ENCODE data around the gene IMPA2. TPM values are rescaled to one million over a fixed set of nuclear protein-coding genes. Genes with fewer than 3 reads are reported as not detected.
"Not testable (repeated sequence)": the region's sequence is repeated elsewhere in the genome, so short reads cannot be mapped to it uniquely, and the experiment has no call there.

IMPA2 gene
- total RNA-seq, 1 donor from 2014 or later: 10.9 TPM

DNA sequence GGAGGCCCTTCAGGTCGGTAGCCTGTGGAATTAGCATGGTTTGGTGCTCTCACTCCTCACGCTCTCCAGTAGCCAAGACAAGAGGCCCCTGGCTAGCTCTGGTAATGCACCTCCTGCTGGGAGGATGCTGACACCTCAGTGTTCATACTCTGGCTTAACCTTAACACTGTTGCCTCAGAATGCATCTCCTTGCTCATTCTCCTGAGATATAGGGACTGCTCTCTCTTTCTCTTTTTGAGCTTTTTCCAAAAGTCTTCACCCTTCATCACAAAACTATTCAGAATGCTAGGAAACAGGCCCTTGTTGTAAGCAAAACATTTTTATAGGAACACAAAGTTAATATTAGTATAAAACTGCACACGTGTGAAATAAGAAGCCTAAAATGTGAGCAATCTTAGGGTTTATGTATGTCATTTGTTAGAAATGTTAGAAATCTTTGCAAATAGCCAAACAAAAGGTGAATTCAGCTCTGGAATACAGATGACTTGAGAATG, 17.3 kb upstream of the IMPA2 start:
- Mint-ChIP-seq H3K4me1 (ENCODE audit: low read depth) (peaks cover 19% of the 10 kb centered on the region), H3K27me3 (ENCODE audit: low read depth) (no peaks in the 10 kb centered on the region), H3K4me3 (ENCODE audit: unreplicated experiment) (no peak overlapping the region), H3K36me3 (ENCODE audit: low read depth) (no peaks in the 10 kb centered on the region), H3K9me3 (ENCODE audit: low read depth) (no peaks in the 10 kb centered on the region), H3K27ac (ENCODE audit: unreplicated experiment) (peak overlapping the region; percentile 76)
- DNase-seq (ENCODE audit: low spot score): no peak
- TF ChIP-seq, protein P1, sequence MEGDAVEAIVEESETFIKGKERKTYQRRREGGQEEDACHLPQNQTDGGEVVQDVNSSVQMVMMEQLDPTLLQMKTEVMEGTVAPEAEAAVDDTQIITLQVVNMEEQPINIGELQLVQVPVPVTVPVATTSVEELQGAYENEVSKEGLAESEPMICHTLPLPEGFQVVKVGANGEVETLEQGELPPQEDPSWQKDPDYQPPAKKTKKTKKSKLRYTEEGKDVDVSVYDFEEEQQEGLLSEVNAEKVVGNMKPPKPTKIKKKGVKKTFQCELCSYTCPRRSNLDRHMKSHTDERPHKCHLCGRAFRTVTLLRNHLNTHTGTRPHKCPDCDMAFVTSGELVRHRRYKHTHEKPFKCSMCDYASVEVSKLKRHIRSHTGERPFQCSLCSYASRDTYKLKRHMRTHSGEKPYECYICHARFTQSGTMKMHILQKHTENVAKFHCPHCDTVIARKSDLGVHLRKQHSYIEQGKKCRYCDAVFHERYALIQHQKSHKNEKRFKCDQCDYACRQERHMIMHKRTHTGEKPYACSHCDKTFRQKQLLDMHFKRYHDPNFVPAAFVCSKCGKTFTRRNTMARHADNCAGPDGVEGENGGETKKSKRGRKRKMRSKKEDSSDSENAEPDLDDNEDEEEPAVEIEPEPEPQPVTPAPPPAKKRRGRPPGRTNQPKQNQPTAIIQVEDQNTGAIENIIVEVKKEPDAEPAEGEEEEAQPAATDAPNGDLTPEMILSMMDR (IDR thresholded peaks at IDR 0.05): peak; percentile 56

DNA sequence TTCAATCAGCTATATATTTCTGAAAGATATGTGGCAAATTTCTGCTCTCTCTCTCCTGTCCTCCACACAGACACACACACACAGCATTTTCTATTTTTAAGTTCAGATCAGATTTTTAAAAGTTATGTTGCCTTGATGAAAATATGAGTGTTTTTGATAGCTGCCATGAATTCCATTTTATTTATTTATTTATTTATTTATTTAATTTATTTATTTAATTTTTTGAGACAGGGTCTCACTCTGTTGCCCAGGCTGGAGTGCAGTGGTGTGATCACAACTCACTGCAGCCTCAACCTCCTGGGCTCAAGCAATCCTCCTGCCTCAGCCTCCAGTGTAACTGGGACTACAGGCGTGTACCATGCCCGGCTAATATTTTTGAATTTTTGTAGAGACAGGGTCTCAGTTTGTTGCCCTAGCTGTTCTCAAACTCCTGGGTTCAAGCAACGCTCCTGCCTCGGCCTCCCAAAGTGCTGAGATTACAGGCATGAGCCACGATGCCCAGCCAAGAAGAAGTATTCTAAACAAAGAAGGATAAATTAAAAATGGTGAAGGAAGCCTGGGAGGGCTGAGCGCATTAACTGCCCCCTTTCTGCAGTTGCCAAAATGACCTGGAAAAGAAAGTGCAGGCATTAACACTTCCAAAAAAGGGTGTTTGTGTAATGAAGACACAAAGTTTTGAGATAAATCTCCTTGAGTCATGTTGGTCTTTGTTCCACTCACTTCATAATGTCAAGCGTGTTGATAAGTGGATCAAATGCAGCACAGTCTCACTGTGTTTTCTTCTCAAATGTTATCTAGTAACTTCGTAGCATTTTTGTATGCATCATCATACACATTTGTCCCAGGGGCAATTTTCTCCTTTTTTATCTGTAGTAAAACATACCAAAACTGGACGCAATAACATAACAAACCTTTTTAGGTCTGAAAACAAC, 11.1 kb upstream of the IMPA2 start:
- no peaks in the 10 kb centered on the region for H3K4me1 Mint-ChIP-seq (ENCODE audit: low read depth)
- DNase-seq (ENCODE audit: low spot score): no peak
- TF ChIP-seq, protein P1 (IDR thresholded peaks at IDR 0.05): no peak
- H3K27ac Mint-ChIP-seq (ENCODE audit: unreplicated experiment): no peak overlapping the region
- no peaks in the 10 kb centered on the region for H3K9me3 Mint-ChIP-seq (ENCODE audit: low read depth)
- H3K36me3 Mint-ChIP-seq (ENCODE audit: low read depth): no peaks in the 10 kb centered on the region
- H3K4me3 Mint-ChIP-seq (ENCODE audit: unreplicated experiment): no peak overlapping the region
- no peaks in the 10 kb centered on the region for H3K27me3 Mint-ChIP-seq (ENCODE audit: low read depth)

DNA sequence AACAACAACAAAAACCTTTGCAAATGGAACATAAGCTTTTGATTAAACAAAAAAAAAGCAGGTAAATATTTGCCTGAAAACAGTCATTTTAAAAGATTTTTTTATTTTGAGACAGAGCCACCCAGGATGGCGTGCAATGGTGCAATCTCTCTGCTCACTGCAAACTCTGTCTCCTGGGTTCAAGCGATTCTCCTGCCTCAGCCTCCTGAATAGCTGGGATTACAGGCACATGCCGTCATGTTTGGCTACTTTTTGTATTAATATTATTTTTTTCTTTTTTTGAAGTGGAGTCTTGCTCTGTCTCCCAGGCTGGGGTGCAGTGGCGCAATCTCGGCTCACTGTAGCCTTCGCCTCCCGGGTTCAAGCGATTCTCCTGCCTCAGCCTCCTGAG, 10.5 kb upstream of the IMPA2 start:
- H3K27ac Mint-ChIP-seq (ENCODE audit: unreplicated experiment); DNase-seq (ENCODE audit: low spot score); H3K27me3 Mint-ChIP-seq (ENCODE audit: low read depth); H3K4me1 Mint-ChIP-seq (ENCODE audit: low read depth); H3K36me3 Mint-ChIP-seq (ENCODE audit: low read depth); H3K4me3 Mint-ChIP-seq (ENCODE audit: unreplicated experiment); H3K9me3 Mint-ChIP-seq (ENCODE audit: low read depth): not testable (repeated sequence)

DNA sequence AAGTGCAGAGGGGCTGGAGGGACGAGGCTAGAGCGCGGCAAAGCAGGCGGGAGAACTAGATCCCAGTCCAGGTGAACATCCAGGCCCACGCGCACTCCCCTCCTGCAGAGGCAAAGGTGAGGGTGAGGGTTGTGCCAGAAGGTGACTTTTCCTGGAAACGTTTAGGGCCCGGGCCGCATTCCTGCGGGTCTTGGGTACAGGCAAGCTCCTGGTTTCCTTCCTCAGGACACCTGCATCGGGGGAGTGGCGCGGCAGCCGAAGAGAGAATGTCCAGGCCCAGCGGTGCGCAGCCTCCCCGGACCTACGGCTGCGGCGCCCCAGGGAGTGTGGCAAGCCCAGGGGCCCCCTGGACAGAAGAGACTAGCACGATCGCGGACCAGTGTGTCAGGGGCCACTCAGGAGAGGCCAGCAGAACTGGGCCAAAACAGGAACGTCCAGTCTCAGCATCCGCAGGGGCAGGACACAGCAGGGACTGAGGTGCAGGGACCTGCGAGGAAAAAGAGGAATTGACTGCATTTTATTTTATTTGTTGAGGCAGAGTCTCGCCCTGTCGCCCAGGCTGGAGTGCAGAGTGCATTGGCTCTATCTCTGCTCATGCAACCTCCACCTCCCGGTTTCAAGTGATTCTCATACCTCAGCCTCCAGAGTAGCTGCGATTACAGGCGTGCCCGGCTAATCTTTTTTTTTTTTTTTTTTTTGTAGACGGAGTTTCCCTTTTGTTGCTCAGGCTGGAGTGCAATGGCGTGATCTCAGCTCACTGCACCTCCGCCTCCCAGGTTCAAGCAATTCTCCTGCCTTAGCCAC, 8.7 kb upstream of the IMPA2 start:
- Mint-ChIP-seq H3K4me1 (ENCODE audit: low read depth) (no peaks in the 10 kb centered on the region), H3K4me3 (ENCODE audit: unreplicated experiment) (no peak overlapping the region), H3K9me3 (ENCODE audit: low read depth) (no peaks in the 10 kb centered on the region)

DNA sequence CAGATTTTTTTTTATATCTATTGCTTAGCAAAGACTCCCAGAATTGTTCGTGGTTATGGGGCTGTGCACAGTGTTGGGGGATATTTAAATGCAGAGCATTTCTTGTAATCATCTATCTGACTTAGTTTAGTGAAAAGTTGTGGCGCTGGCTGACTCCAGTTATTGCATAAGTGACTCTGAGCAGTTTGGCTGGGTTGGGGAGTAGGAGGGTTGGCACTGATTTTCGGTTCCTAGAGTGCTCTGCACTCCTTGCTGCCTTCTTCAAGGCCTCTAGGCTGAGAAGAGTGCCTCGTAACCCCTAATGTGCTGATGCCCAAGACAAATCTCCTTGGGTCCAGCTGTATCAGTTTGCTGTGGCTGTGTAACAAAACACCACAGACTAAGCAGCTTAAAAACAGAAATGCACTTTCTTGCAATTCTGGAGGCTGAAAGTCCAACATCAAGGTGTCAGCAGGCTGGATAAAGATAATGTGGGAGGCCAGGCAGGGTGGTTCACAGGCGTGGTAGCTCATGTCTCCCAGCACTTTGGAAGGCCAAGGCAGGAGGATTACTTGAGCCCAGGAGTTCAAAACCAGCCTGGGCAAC, 6.5 kb upstream of the IMPA2 start:
- Mint-ChIP-seq H3K27me3 (ENCODE audit: low read depth) (no peaks in the 10 kb centered on the region), H3K36me3 (ENCODE audit: low read depth) (no peaks in the 10 kb centered on the region), H3K4me1 (ENCODE audit: low read depth) (peaks cover 5% of the 10 kb centered on the region), H3K27ac (ENCODE audit: unreplicated experiment) (no peak overlapping the region), H3K4me3 (ENCODE audit: unreplicated experiment) (no peak overlapping the region), H3K9me3 (ENCODE audit: low read depth) (no peaks in the 10 kb centered on the region)
- TF ChIP-seq, protein P1 (IDR thresholded peaks at IDR 0.05): no peak
- no peak for DNase-seq (ENCODE audit: low spot score)

More for the DNA sequence above, 8.7 kb upstream of the IMPA2 start:
- no peaks in the 10 kb centered on the region for H3K27me3 Mint-ChIP-seq (ENCODE audit: low read depth)
- no peak overlapping the region for H3K27ac Mint-ChIP-seq (ENCODE audit: unreplicated experiment)
- no peak for DNase-seq (ENCODE audit: low spot score)
- TF ChIP-seq, protein P1 (IDR thresholded peaks at IDR 0.05): no peak
- H3K36me3 Mint-ChIP-seq (ENCODE audit: low read depth): no peaks in the 10 kb centered on the region

Data from chondrocyte (in vitro differentiated cells).